Cardiac septum (tissue), 1 donor: Measurements from ENCODE around the gene MTG1. TPM values are rescaled to one million over a fixed set of nuclear protein-coding genes. Genes with fewer than 3 reads are reported as not detected.
"Not testable (repeated sequence)": the region's sequence is repeated elsewhere in the genome, so short reads cannot be mapped to it uniquely, and the experiment has no call there.

Experiments used
- DNase-seq: peaks from one replicate; pipeline ENCODE4 v3.0.0-alpha.2; 2020; ENCODE audit warnings: low spot score
- intact Hi-C: fragments of 100-400 bp; cut with DNase I; formaldehyde crosslinking; loops from one replicate; pipeline ENCODE4 v1.14.0; 2022
- total RNA-seq: library from RNA; stranded (reverse); fragmentation: NEBNext Ultra II Directional; extraction: Animal tissue kit (Norgen Biotek cat#: 25700); gene quantifications from one replicate; pipeline ENCODE4 v1.2.1, GENCODE V29; 2021
- donor health status: DM: no; HTN: no; CAD: no.

MTG1 gene
- total RNA-seq, 1 donor from 2014 or later: 21.6 TPM

DNA sequence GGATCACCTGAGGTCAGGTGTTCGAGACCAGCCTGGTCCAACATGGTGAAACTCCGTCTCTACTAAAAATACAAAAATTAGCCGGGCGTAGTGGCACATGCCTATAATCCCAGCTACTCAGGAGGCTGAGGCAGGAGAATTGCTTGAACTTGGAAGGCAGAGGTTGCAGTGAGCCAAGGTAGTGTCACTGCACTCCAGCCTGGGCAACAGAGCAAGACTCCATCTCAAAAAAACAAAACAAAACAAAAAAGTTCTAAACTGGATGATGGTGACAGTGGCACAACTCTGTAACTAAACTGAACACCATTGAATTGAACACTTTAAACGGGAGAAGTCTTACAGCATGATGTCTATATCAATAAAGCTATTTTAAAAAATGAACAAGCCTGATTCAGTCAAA lies 17.8 kb upstream of the MTG1 start:
- intact Hi-C loops, DNase-seq: not testable (repeated sequence)

DNA sequence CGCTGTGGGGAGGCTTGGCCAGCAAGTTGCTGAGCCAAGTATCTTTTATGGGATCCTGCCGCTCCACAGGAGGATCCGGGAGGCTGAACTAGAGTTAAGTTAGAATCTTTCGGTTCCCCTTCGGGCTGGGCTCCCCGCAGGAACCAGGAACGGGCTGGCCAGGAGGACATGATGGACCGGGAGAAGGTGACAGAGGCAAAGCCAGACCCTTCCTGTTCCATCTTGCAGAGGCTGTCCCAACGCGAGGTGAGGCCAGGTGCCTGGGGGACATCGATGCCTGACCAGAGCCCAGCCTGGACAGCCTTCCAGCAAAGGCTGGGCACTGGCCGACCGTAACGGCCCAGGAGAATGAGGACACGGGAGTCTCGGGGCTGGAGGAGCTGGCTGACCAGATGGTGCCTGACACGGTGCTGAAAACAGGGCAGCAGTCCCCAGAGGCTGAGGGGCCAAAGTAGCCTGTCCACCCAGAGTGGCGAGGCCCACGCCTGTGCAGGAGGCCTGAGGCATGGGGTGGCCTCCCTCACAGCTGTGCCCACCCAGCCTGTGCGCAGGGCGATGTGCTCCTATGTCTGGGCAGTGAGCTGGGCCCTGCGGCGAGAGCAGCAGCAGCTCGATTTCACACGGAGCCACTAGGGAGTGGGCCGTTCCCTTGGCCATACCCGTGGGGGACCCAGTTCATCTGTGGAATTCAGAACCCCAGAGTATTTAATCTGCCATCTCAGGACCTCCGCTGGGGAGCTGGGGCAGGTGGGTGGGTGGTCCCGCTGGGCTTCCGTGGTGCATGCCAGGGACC lies 16.7 kb upstream of the MTG1 start:
- intact Hi-C loops: no loop called here
- DNase-seq: no peak

DNA sequence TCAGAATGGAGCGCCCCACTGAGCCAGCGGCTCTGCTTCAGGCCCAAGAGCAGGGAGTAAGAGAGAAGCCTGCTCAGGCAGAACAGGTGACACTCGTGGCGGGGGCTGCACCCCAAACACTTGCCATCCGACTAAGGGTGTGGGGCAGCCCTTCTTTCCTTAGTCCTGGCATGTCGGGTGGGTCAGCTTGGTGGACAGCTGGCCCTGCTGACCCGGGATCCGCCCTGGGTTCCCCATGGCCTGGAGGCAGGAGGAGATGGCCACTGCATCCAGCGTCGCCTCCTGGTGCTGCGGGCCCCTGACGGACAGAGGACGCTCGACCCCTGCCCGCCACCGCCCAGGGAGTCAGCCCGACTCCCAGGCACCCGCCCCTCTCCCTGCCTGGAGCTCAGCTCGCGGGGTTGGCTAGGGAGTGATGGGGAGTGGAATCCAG lies 16.1 kb upstream of the MTG1 start:
- intact Hi-C loops: no loop called here
- DNase-seq: no peak

DNA sequence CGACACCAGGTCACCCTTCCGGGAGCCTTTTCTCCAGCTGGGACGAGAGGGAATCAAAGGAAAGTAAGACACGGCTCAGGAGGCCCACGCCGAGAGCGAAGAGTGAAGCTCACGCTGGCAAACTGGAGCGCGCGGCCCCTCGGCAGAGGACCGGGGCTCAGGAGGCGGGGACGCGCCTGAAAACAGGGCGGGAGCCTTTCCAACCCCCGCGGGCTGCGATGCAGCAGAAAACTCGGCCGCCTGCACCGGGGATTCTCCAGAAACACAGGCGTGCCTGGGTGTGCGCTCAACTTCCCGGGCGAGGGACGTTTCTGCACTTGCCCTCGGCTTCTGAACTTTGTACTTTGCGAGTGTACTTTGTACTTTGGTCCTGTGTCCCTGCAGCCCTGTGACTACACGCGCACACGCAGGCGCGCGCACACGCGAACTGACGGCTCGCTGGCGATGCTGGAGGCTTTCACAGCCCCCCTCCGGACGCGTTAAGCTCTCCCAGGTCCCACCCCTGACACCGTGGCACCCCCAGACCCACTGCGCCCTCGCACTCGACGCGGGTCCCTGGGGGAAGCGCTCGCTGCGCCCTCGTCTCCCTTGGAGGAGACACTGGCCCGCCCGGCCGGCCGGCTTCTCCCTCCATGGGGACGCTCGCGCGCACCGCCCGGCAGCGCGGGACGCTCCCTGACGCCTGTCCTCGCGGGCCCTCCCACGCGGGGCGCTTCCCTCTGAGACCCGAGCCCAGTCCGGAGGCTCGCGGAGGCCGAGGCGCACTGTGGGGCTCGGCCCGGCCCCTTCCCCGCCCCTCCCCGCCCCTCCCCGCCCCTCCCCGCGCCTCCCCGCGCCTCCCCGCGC lies 15.5 kb upstream of the MTG1 start:
- DNase-seq: peak; percentile 82
- intact Hi-C loops: no loop called here

GRCh38 chr10:133379152-133379800 lies 14.7 kb upstream of the MTG1 start, which contains the start of gene PAOX:
TSS of gene PAOX (plus strand) at chr10:133379262. CDS start at chr10:133379317, 55 bp downstream.
- intact Hi-C loops: no loop called here
- DNase-seq: peak; percentile 90

- intact Hi-C loops: no loop called here
- no peak for DNase-seq
Measured at GRCh38 chr10:133379801-133380666, 13.9 kb upstream of the MTG1 start.

GRCh38 chr10:133381036-133381435 lies 12.9 kb upstream of the MTG1 start:
- intact Hi-C loops: no loop called here
- no peak for DNase-seq

DNA sequence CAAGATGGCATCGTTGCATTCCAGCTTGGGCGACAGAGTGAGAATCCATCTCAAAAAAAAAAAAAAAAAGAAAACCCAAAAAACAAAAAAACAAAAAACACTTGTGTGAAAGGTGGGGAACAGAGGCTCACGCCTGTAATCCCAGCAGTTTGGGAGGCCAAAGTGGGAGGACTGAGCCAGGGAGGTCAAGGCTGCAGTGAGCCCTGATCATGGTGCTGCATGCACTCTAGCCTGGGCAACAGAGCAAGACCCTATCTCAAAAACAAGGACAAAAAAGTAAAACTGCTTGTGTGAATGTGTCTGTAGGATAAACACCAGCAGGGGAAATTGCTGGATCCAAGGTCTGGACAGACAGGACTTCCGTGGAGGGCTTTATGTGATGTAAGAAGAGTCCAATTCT lies 10.4 kb upstream of the MTG1 start:
- intact Hi-C loops: no loop called here
- DNase-seq: no peak

- no peak for DNase-seq
- intact Hi-C loops: no loop called here
Measured at GRCh38 chr10:133384071-133384470, 9.9 kb upstream of the MTG1 start.

GRCh38 chr10:133385214-133385613 lies 8.7 kb upstream of the MTG1 start:
- intact Hi-C loops: no loop called here
- DNase-seq: no peak

DNA sequence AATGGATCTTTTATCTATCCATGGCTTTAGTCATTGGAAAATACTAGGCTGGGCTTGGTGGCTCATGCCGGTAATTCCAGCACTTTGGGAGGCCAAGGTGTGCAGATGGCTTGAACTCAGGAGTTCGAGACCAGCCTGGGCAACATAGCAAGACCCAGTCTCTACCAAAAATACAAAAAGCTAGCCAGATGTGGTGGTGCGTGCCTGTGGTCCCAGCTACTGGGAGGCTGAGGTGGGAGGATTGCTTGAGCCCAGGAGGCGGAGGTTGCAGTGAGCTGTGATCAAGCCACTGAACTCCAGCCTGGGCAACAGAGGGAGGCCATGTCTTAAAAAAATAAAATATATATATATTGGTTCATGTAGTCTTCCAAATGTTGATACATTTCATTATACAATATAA lies 7.0 kb upstream of the MTG1 start:
- peak; percentile 22 for DNase-seq
- intact Hi-C loops: not testable (repeated sequence)

GRCh38 chr10:133388236-133388972 lies 5.6 kb upstream of the MTG1 start:
- peak; percentile 46 for DNase-seq
- intact Hi-C loops: no loop called here

DNA sequence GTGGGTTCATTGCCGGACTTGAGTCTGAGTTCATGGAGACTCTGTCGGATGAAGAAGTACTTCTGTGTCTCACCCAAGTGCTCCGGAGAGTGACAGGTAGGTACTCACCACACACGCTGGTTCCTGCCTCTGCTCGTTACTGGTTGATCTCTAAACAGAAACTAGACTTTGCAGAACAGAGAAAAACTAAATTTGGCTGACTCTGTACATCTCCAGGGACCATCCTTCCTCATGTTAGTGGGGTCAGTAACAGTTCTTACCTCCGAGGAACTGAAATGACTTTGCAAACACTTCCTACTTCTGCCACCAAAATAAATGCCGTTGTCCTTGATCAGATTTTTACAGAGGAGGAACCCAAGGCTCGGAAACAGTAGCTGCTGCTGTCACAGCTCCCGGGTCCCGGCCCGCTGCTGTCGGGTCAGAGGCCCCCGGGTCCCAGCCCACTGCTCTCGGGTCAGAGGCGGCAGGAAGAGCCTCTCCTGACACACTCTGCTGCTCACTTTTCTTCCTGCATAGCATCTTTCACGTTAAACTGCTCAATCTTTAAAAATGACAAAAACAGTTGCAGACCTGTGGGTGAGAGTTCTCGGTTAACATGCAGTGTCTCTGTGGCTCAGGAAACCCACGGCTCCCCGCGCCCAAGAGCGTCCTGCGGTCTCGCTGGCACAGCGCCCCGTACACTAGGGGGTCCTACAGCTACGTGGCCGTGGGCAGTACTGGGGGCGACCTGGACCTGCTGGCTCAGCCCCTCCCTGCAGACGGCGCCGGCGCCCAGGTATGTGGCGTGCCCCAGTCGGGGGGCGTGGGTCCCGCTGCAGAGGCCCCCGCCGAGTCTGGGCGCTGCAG lies 4.8 kb upstream of the MTG1 start:
- intact Hi-C loops: no loop called here
- DNase-seq: peak; percentile 75

- DNase-seq: no peak
- intact Hi-C loops: no loop called here
Measured at GRCh38 chr10:133390597-133391248, 3.2 kb upstream of the MTG1 start.

DNA sequence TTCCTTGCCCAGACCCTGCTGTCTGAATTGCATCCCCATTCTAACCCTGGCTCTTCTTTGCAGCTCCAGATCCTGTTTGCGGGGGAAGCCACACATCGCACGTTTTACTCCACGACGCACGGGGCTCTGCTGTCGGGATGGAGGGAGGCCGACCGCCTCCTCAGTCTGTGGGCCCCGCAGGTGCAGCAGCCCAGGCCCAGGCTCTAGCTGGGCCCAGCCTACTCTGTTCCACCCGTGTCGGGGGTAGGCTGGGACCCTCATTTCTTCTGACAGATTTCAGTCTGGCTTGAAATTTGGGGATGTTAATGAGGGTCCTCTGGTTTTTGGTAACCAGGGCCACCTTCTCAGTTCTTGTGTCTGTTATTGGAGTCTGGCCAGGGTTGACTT lies 2.7 kb upstream of the MTG1 start:
- DNase-seq: peak; percentile 43
- intact Hi-C loops: no loop called here

GRCh38 chr10:133391761-133392518 lies 2.0 kb upstream of the MTG1 start:
- intact Hi-C loops: no loop called here
- peak; percentile 27 for DNase-seq
